ENCODE data around the gene ZNF330. TPM values are rescaled to one million over a fixed set of nuclear protein-coding genes. Genes with fewer than 3 reads are reported as not detected.

The ZNF330 gene
- total RNA-seq, 1 donor from 2014 or later = 25.9 TPM

GRCh38 chr4:141196227-141196933 lies 24.3 kb upstream of the ZNF330 start:
- no peak for DNase-seq (ENCODE audit: low spot score)
- Mint-ChIP-seq H3K36me3 (ENCODE audit: low read depth) (peaks cover 2% of the 10 kb centered on the region), H3K4me1 (ENCODE audit: low read depth) (no peaks in the 10 kb centered on the region), H3K4me3 (ENCODE audit: unreplicated experiment) (no peak overlapping the region), H3K27me3 (ENCODE audit: low read depth) (peaks cover 42% of the 10 kb centered on the region), H3K9me3 (ENCODE audit: low read depth) (peaks cover 9% of the 10 kb centered on the region), H3K27ac (ENCODE audit: unreplicated experiment) (no peak overlapping the region)
- TF ChIP-seq, protein P1, sequence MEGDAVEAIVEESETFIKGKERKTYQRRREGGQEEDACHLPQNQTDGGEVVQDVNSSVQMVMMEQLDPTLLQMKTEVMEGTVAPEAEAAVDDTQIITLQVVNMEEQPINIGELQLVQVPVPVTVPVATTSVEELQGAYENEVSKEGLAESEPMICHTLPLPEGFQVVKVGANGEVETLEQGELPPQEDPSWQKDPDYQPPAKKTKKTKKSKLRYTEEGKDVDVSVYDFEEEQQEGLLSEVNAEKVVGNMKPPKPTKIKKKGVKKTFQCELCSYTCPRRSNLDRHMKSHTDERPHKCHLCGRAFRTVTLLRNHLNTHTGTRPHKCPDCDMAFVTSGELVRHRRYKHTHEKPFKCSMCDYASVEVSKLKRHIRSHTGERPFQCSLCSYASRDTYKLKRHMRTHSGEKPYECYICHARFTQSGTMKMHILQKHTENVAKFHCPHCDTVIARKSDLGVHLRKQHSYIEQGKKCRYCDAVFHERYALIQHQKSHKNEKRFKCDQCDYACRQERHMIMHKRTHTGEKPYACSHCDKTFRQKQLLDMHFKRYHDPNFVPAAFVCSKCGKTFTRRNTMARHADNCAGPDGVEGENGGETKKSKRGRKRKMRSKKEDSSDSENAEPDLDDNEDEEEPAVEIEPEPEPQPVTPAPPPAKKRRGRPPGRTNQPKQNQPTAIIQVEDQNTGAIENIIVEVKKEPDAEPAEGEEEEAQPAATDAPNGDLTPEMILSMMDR (IDR thresholded peaks at IDR 0.05) = no peak

DNA sequence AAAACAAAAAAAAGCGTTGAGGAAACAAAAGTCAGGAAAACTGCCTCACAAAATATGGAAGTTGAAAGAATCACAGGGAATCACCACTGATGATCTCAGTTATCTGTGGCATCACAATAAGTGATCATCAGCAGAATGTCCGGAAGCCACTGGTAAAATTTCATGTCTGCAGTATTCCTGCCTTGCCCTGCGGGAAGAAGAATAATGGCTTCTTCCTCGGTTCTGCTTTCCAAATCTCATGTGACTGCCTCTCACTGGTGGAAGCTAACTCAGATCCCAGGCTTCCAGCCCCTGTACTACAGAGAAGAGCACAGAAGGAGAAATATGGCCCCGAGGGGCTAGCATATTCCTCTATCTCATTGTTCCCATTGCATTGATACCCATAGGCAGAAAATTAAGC lies 12.7 kb upstream of the ZNF330 start:
- H3K27ac Mint-ChIP-seq (ENCODE audit: unreplicated experiment) = no peak overlapping the region
- H3K4me3 Mint-ChIP-seq (ENCODE audit: unreplicated experiment) = no peak overlapping the region

DNA sequence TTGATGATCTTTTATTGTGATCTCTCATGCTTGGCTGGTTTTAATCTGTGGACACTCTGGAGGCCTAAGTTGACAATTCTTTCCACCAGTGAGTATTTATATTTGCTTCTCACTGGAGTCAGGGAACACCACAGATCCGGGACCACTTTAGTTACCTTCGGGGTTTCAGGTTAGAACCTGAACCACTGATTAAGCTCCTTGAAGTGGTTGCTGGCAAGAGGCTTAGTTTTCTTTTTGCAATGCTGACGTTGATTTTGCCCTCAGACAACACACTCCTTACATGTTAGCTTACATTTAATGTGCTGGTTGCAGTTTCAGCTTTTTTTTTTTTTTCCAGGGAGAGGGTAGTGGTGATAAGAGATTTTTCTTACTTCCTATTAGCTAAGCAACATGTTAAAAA lies 10.5 kb upstream of the ZNF330 start:
- Mint-ChIP-seq H3K4me3 (ENCODE audit: unreplicated experiment) (no peak overlapping the region), H3K9me3 (ENCODE audit: low read depth) (no peaks in the 10 kb centered on the region), H3K36me3 (ENCODE audit: low read depth) (no peaks in the 10 kb centered on the region), H3K27ac (ENCODE audit: unreplicated experiment) (no peak overlapping the region), H3K4me1 (ENCODE audit: low read depth) (no peaks in the 10 kb centered on the region), H3K27me3 (ENCODE audit: low read depth) (peaks cover 19% of the 10 kb centered on the region)
- TF ChIP-seq, protein P1 (IDR thresholded peaks at IDR 0.05) = no peak
- DNase-seq (ENCODE audit: low spot score) = no peak

More for the DNA sequence above, 12.7 kb upstream of the ZNF330 start:
- Mint-ChIP-seq H3K9me3 (ENCODE audit: low read depth) (no peaks in the 10 kb centered on the region), H3K36me3 (ENCODE audit: low read depth) (no peaks in the 10 kb centered on the region), H3K4me1 (ENCODE audit: low read depth) (no peaks in the 10 kb centered on the region), H3K27me3 (ENCODE audit: low read depth) (peaks cover 26% of the 10 kb centered on the region)
- DNase-seq (ENCODE audit: low spot score) = no peak
- TF ChIP-seq, protein P1 (IDR thresholded peaks at IDR 0.05) = no peak

DNA sequence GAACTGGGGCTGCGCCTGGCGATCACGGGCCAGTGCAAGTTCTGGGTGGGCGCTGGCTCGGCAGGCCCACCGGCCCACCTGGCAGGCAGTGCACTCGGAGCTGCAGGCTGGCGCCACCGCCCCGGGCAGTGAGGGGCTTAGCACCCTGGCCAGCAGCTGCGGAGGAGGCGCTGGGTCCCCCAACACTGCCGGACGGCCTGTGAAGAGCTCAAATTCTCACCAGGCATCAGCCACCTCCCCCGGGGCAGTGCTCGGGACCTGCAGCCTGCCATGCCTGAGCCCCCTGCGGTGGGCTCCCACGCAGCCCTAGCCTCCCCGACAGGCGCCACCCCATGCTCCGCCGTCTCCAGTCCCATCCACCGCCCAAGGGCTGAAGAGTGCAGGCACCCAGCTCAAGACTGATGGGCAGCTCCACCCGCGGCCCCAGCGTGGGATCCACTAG lies 7.1 kb upstream of the ZNF330 start:
- Mint-ChIP-seq H3K4me3 (ENCODE audit: unreplicated experiment) (no peak overlapping the region), H3K4me1 (ENCODE audit: low read depth) (no peaks in the 10 kb centered on the region), H3K27me3 (ENCODE audit: low read depth) (peaks cover 9% of the 10 kb centered on the region), H3K9me3 (ENCODE audit: low read depth) (no peaks in the 10 kb centered on the region), H3K36me3 (ENCODE audit: low read depth) (no peaks in the 10 kb centered on the region), H3K27ac (ENCODE audit: unreplicated experiment) (no peak overlapping the region)
- peak; percentile 87 for DNase-seq (ENCODE audit: low spot score)
- TF ChIP-seq, protein P1 (IDR thresholded peaks at IDR 0.05) = no peak

- Mint-ChIP-seq H3K9me3 (ENCODE audit: low read depth) (no peaks in the 10 kb centered on the region), H3K36me3 (ENCODE audit: low read depth) (no peaks in the 10 kb centered on the region), H3K27me3 (ENCODE audit: low read depth) (peaks cover 8% of the 10 kb centered on the region), H3K27ac (ENCODE audit: unreplicated experiment) (no peak overlapping the region), H3K4me1 (ENCODE audit: low read depth) (peaks cover 2% of the 10 kb centered on the region), H3K4me3 (ENCODE audit: unreplicated experiment) (no peak overlapping the region)
- TF ChIP-seq, protein P1 (IDR thresholded peaks at IDR 0.05) = no peak
- DNase-seq (ENCODE audit: low spot score) = no peak
These were observed 5.7 kb upstream of the ZNF330 start for GRCh38 chr4:141215030-141215429.

Measured in chondrocyte (in vitro differentiated cells).